NT2/D1 (cell line): ENCODE measurements around the gene CPEB3.

Experiments used
- SUZ12 ChIP-seq: IDR thresholded peaks from 2 replicates; pipeline ENCODE4 v1.6.1; 2011; ENCODE audit not compliant: insufficient read length, insufficient read depth; ENCODE audit errors: extremely low read depth
- YY1 ChIP-seq: IDR thresholded peaks from 2 replicates; pipeline ENCODE4 v1.6.1; 2011; ENCODE audit not compliant: insufficient read length, insufficient read depth
- ZNF274 ChIP-seq: IDR thresholded peaks from 2 replicates; pipeline ENCODE4 v1.6.1; 2011; ENCODE audit warnings: mild to moderate bottlenecking, low read depth, low read length

DNA sequence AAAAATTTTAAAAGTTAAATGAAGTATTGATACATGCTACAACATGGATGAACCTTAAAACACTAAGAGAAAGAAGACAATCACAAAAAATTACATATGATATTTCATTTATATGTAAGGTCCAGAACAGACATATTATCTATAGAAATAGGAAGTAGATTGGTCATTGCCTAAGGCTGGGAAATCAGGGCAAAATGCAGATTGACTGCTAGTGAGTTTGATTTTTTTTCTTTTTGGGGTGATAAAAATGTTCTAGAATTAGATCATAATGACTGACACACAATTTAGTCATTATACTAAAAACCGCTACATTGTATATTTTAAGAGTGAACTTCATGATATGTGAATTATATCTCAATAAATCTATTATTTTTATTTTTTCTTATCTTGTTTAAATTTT, 88.3 kb downstream of the CPEB3 start:
- TF ChIP-seq YY1 (no peak), ZNF274 (no peak), SUZ12 (no peak)
